K562 (cell line): ENCODE data around the gene PLEKHG4B. TPM values are rescaled to one million over a fixed set of nuclear protein-coding genes. Genes with fewer than 3 reads are reported as not detected.

Experiments used
- ATAC-seq: fragments of 200-7000 bp; cut with Tn5 transposase; 3 replicates; pipeline ENCODE4 v1.9.1; 2020; ENCODE audit warnings: moderate library complexity
- BruUV-seq: library from RNA; stranded (reverse); fragments of 400-500 nt; replicated peaks from 2 replicates; lab custom pipeline; 2021; lab: Mats Ljungman, UMichigan
- CTCF ChIA-PET: fragments of 300-600 bp; formaldehyde crosslinking; extraction: SDS; loops from one replicate; lab custom pipeline; 2021; ENCODE audit warnings: low intra/inter-chr PET ratio; lab: Yijun Ruan, JAX
- POLR2A ChIA-PET: fragments of 300-600, 350-650 bp; sonication (Branson Sonifier 250); formaldehyde crosslinking; extraction: SDS; loops from one replicate; lab custom pipeline; 2021; ENCODE audit warnings: antibody characterized with exemption, inconsistent platforms; lab: Yijun Ruan, JAX
- DNase-seq, 4 experiments: peaks; one replicate each; pipeline versions ENCODE4 v3.0.0 to v3.0.0-alpha.2; 2011 to 2018; ENCODE audit warnings: low spot score in 3 of 4, mixed read lengths in 3 of 4; ENCODE audit errors: extremely low read depth in 1 of 4
- FAIRE-seq: peaks from 2 replicates; lab custom pipeline; 2011; peaks lifted over from hg19 to GRCh38; lab: Jason Lieb, UNC
- H2AFZ ChIP-seq: 2 replicates; pipeline ENCODE4 v1.6.0; 2011; ENCODE audit warnings: low read depth, low read length, control low read depth, inconsistent platforms
- H3K27ac ChIP-seq: fragments of 200-600 bp; 3 replicates; pipeline ENCODE4 v1.8.0; 2011; ENCODE audit warnings: low read depth, mild to moderate bottlenecking, control low read depth, inconsistent platforms, low read length, moderate library complexity, mixed read lengths; ENCODE audit errors: extremely low read depth
- H3K27me3 ChIP-seq, 2 experiments: fragments of 300-600 bp in 1 of 2; 2 replicates in 1 of 2; 3 replicates in 1 of 2; pipeline versions ENCODE4 v1.6.0 to v1.8.0; 2011; ENCODE audit warnings: inconsistent platforms in 2 of 2, low read length in 2 of 2, mild to moderate bottlenecking in 1 of 2, mixed read lengths in 1 of 2, moderate library complexity in 1 of 2; ENCODE audit not compliant: control insufficient read depth in 2 of 2, insufficient read depth in 2 of 2
- H3K36me3 ChIP-seq: fragments of 300-600 bp; 3 replicates; pipeline ENCODE4 v1.8.0; 2011; ENCODE audit warnings: mild to moderate bottlenecking, low read length, inconsistent platforms; ENCODE audit not compliant: control insufficient read depth, insufficient read depth
- H3K4me1 ChIP-seq, 2 experiments: fragments of 200-600 bp in 1 of 2; replicated peaks in 1 of 2; 2 replicates in 1 of 2; 3 replicates in 1 of 2; pipeline versions ENCODE4 v1.5.1 to v1.8.0; 2011; ENCODE audit warnings: inconsistent platforms in 2 of 2, low read length in 2 of 2, mild to moderate bottlenecking in 1 of 2, mixed read lengths in 1 of 2, moderate library complexity in 1 of 2; ENCODE audit not compliant: control insufficient read depth in 2 of 2, insufficient read depth in 2 of 2
- H3K4me2 ChIP-seq: 2 replicates; pipeline ENCODE4 v1.6.1; 2011; ENCODE audit warnings: low read length, control low read depth, inconsistent platforms, mixed read lengths; ENCODE audit not compliant: insufficient read depth
- H3K4me3 ChIP-seq: fragments of 200-600 bp; sonication (generic), shearing (Covaris generic); 2 replicates; pipeline ENCODE4 v1.5.1; 2016; ENCODE audit warnings: control low read depth, inconsistent platforms
- H3K79me2 ChIP-seq: fragments of 200-600 bp; 3 replicates; pipeline ENCODE4 v1.8.0; 2011; ENCODE audit warnings: low read length, inconsistent platforms; ENCODE audit not compliant: control insufficient read depth, insufficient read depth
- H3K9ac ChIP-seq, 2 experiments: 2 replicates each; pipeline versions ENCODE4 v1.6.0 to v1.6.1; 2011; ENCODE audit warnings: low read depth in 2 of 2, low read length in 2 of 2, control low read depth in 1 of 2, inconsistent platforms in 1 of 2, mild to moderate bottlenecking in 1 of 2, mixed read lengths in 1 of 2; ENCODE audit not compliant: insufficient read depth in 1 of 2
- H3K9me1 ChIP-seq: one replicate; pipeline ENCODE4 v1.6.0; 2011; ENCODE audit warnings: inconsistent platforms, mild to moderate bottlenecking, low read length, moderate library complexity; ENCODE audit not compliant: control insufficient read depth, insufficient read depth
- H3K9me3 ChIP-seq: replicated peaks from 2 replicates; pipeline ENCODE4 v1.5.1; 2011; ENCODE audit warnings: low read depth, low read length, inconsistent platforms; ENCODE audit not compliant: control insufficient read depth, insufficient read depth
- H4K20me1 ChIP-seq: replicated peaks from 2 replicates; pipeline ENCODE4 v1.6.1; 2011; ENCODE audit warnings: low read length, inconsistent platforms, mixed read lengths; ENCODE audit not compliant: control insufficient read depth, insufficient read depth
- CXXC5 ChIP-seq: fragments of 250-450 bp; sonication (Bioruptor Pico); IDR thresholded peaks from 2 replicates; pipeline ENCODE4 v1.8.0; 2022; ENCODE audit warnings: inconsistent platforms, mild to moderate bottlenecking, moderate library complexity
- EGR1 ChIP-seq: fragments of 450-650 bp; conservative IDR thresholded peaks from 2 replicates; pipeline ENCODE4 v1.6.1; 2017; ENCODE audit warnings: mild to moderate bottlenecking
- PHB2 ChIP-seq: fragments of 450-650 bp; IDR thresholded peaks from 2 replicates; pipeline ENCODE4 v1.6.1; 2017; ENCODE audit warnings: low read depth
- PHF20 ChIP-seq: fragments of 450-650 bp; IDR thresholded peaks from 2 replicates; pipeline ENCODE4 v1.6.1; 2018; ENCODE audit not compliant: partially characterized antibody
- ZMIZ1 ChIP-seq, 2 experiments: fragments of 150-350 bp in 1 of 2; IDR thresholded peaks; 2 replicates each; pipeline ENCODE4 v1.6.1; 2012 to 2016; ENCODE audit warnings: low read depth in 2 of 2, low read length in 2 of 2, mild to moderate bottlenecking in 1 of 2, moderate library complexity in 1 of 2
- WGBS: fragments of 100-300 bp; shearing (Covaris generic); methylation state at CpG from one replicate; pipeline ENCODE4 v1.1.6; 2016; ENCODE audit warnings: low coverage, mixed read lengths; ENCODE audit not compliant: insufficient coverage; ENCODE audit errors: missing lambda C conversion rate; 5-methylcytosine and 5-hydroxymethylcytosine counted together
- in situ Hi-C: fragments of 300-500 bp; cut with MboI; formaldehyde crosslinking; loops from 4 replicates; pipeline ENCODE4 v1.15.0; 2018; ENCODE audit warnings: inconsistent platforms, mixed read lengths
- intact Hi-C: fragments of 100-400 bp; cut with micrococcal nuclease; formaldehyde crosslinking; loops from 2 replicates; pipeline ENCODE4 v1.14.2; 2022
- polyA plus RNA-seq, 8 experiments: library from polyadenylated mRNA; depleted of rRNA in 4 of 8; stranded (reverse) in 5 of 8; unstranded in 3 of 8; fragments of >200 nt; fragmentation: Nextera tagmentation in 2 of 8; fragmentation: Illumina TruSeq in 1 of 8; extraction: Ambion mirVana in 2 of 8; extraction: Trizol in 1 of 8; gene quantifications; 2 replicates each; pipeline versions ENCODE4 v1.2.1 to v1.2.3, GENCODE V29; 2011 to 2014; ENCODE audit warnings: inconsistent platforms in 1 of 8, missing spikeins in 1 of 8
- total RNA-seq, 7 experiments: library from RNA; depleted of rRNA in 6 of 7; stranded (reverse); fragments of >200 nt in 6 of 7; fragmentation: Illumina TruSeq in 2 of 7; extraction: Trizol in 2 of 7; gene quantifications; 2 replicates each; pipeline versions ENCODE4 v1.2.1 to v1.2.3, GENCODE V29; 2011 to 2021; ENCODE audit warnings: low replicate concordance in 1 of 7
- TF ChIP-seq, protein P1 (sequence below): sonication (generic); formaldehyde crosslinking; IDR thresholded peaks from 2 replicates; pipeline ENCODE4 v1.9.0; 2022; ENCODE audit warnings: mild to moderate bottlenecking, missing genetic modification reagents
- TF ChIP-seq, protein P2 (sequence below), 2 experiments: fragments of 450-650 bp; IDR thresholded peaks; 2 replicates each; pipeline ENCODE4 v1.6.1; 2018; ENCODE audit warnings: mild to moderate bottlenecking in 2 of 2, low read depth in 1 of 2; ENCODE audit not compliant: partially characterized antibody in 2 of 2

Gene PLEKHG4B
- total and polyA plus RNA-seq, 9 of the 15 experiments (the other 6 are each of a cell fraction or from before 2014, with no cell fraction given) = 0.02 TPM; not detected in 8

GRCh38 chr5:109826-110225, 17.9 kb downstream of the PLEKHG4B start:
- POLR2A ChIA-PET = no interaction called here
- in situ Hi-C loops = no loop called here

GRCh38 chr5:110270-110888, 18.4 kb downstream of the PLEKHG4B start:
- no peaks in the 10 kb centered on the region for H3K9me3 ChIP-seq
- ChIA-PET POLR2A (no interaction called here), CTCF (no interaction called here)
- H3K9me1 ChIP-seq = no peaks in the 10 kb centered on the region
- TF ChIP-seq PHB2 (no peak), CXXC5 (CRISPR knock-in tag) (no peak), ZMIZ1 (IDR thresholded peaks at IDR 0.05; ENCODE audit: low read depth in 2 of 2, low read length in 2 of 2) (no peak)
- TF ChIP-seq, protein P1, sequence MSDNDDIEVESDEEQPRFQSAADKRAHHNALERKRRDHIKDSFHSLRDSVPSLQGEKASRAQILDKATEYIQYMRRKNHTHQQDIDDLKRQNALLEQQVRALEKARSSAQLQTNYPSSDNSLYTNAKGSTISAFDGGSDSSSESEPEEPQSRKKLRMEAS (CRISPR knock-in tag) = peak; percentile 46; the same call in 1 of the 2 replicates
- TF ChIP-seq, protein P2, sequence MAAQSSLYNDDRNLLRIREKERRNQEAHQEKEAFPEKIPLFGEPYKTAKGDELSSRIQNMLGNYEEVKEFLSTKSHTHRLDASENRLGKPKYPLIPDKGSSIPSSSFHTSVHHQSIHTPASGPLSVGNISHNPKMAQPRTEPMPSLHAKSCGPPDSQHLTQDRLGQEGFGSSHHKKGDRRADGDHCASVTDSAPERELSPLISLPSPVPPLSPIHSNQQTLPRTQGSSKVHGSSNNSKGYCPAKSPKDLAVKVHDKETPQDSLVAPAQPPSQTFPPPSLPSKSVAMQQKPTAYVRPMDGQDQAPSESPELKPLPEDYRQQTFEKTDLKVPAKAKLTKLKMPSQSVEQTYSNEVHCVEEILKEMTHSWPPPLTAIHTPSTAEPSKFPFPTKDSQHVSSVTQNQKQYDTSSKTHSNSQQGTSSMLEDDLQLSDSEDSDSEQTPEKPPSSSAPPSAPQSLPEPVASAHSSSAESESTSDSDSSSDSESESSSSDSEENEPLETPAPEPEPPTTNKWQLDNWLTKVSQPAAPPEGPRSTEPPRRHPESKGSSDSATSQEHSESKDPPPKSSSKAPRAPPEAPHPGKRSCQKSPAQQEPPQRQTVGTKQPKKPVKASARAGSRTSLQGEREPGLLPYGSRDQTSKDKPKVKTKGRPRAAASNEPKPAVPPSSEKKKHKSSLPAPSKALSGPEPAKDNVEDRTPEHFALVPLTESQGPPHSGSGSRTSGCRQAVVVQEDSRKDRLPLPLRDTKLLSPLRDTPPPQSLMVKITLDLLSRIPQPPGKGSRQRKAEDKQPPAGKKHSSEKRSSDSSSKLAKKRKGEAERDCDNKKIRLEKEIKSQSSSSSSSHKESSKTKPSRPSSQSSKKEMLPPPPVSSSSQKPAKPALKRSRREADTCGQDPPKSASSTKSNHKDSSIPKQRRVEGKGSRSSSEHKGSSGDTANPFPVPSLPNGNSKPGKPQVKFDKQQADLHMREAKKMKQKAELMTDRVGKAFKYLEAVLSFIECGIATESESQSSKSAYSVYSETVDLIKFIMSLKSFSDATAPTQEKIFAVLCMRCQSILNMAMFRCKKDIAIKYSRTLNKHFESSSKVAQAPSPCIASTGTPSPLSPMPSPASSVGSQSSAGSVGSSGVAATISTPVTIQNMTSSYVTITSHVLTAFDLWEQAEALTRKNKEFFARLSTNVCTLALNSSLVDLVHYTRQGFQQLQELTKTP (IDR thresholded peaks at IDR 0.05; ENCODE audit: low read depth in 1 of 2, partially characterized antibody in 2 of 2) = no peak
- no peak for FAIRE-seq
- BruUV-seq = no TSS peak
- no peak overlapping the region for H3K27ac ChIP-seq
- no peak overlapping the region for H3K4me3 ChIP-seq
- H3K36me3 ChIP-seq = no peaks in the 10 kb centered on the region
- H2AFZ ChIP-seq = no peak overlapping the region
- peaks cover 24 to 67% of the 10 kb centered on the region in 2 experiments for H3K27me3 ChIP-seq
- H3K4me2 ChIP-seq = no peak overlapping the region
- no peaks in the 10 kb centered on the region for H3K4me1 ChIP-seq
- peaks cover 9% of the 10 kb centered on the region; the same call in 1 of the 2 replicates for H4K20me1 ChIP-seq
- 9% methylated on average over 26 of the region's 26 CpGs for WGBS
- intact Hi-C loops = no loop called here
- no peak for ATAC-seq
- in situ Hi-C loops = no loop called here
- H3K79me2 ChIP-seq = no peaks in the 10 kb centered on the region
- DNase-seq = no peak
- no peak overlapping the region for H3K9ac ChIP-seq

More at GRCh38 chr5:109826-110225, 17.9 kb downstream of the PLEKHG4B start:
- H3K4me2 ChIP-seq = no peak overlapping the region
- FAIRE-seq = no peak
- TF ChIP-seq PHF20 = no peak
- 0 out of 2 replicates have a peak, but pooled peaks have one; percentile 2 for TF ChIP-seq EGR1
- TF ChIP-seq, all 486 proteins: peak for 1
- intact Hi-C loops = no loop called here
- no peak overlapping the region for H2AFZ ChIP-seq
- peaks cover 11% of the 10 kb centered on the region for H4K20me1 ChIP-seq
- no peaks in the 10 kb centered on the region for H3K9me1 ChIP-seq
- no peaks in the 10 kb centered on the region for H3K36me3 ChIP-seq
- no peak overlapping the region for H3K27ac ChIP-seq
- BruUV-seq = no TSS peak
- DNase-seq (no peak), ATAC-seq (no peak)
- H3K79me2 ChIP-seq = no peaks in the 10 kb centered on the region
- 7% methylated on average over 14 of the region's 14 CpGs for WGBS
- peaks cover 29 to 72% of the 10 kb centered on the region in 2 experiments for H3K27me3 ChIP-seq
- CTCF ChIA-PET = no interaction called here
- no peaks in the 10 kb centered on the region for H3K4me1 ChIP-seq
- H3K9me3 ChIP-seq = no peaks in the 10 kb centered on the region
- no peak overlapping the region for H3K9ac ChIP-seq
- no peak overlapping the region for H3K4me3 ChIP-seq
